Mesendoderm (in vitro differentiated cells): ENCODE results near the gene NOL7.

Source experiments
- DNase-seq: peaks from one replicate; pipeline ENCODE4 v3.0.0; 2013
- H2AK5ac ChIP-seq: 2 replicates; pipeline ENCODE4 v1.6.1; 2013; ENCODE audit warnings: low read length, inconsistent platforms
- H2BK120ac ChIP-seq: 2 replicates; pipeline ENCODE4 v1.6.1; 2013; ENCODE audit warnings: low read depth, mild to moderate bottlenecking, low read length, moderate library complexity, mixed read lengths
- H2BK15ac ChIP-seq: replicated peaks from 2 replicates; pipeline ENCODE4 v1.6.1; 2013; ENCODE audit warnings: low read depth, mild to moderate bottlenecking, moderate library complexity
- H2BK5ac ChIP-seq: 2 replicates; pipeline ENCODE4 v1.6.1; 2013; ENCODE audit warnings: low read length, inconsistent platforms
- H3K18ac ChIP-seq: 2 replicates; pipeline ENCODE4 v1.6.1; 2013; ENCODE audit warnings: mild to moderate bottlenecking, low read length, mixed read lengths
- H3K23ac ChIP-seq: one replicate; pipeline ENCODE4 v1.6.1; 2013; ENCODE audit warnings: low read length
- H3K27ac ChIP-seq: 2 replicates; pipeline ENCODE4 v1.5.1; 2013; ENCODE audit warnings: low read depth, mild to moderate bottlenecking, inconsistent platforms, low read length, moderate library complexity
- H3K27me3 ChIP-seq: 2 replicates; pipeline ENCODE4 v1.6.1; 2013; ENCODE audit warnings: low read length, control low read depth, mild to moderate bottlenecking, inconsistent platforms; ENCODE audit not compliant: insufficient read depth, poor library complexity
- H3K36me3 ChIP-seq: 2 replicates; pipeline ENCODE4 v1.6.1; 2013; ENCODE audit warnings: low read length, inconsistent platforms; ENCODE audit not compliant: control insufficient read depth, insufficient read depth
- H3K4ac ChIP-seq: one replicate; pipeline ENCODE4 v1.6.1; 2013; ENCODE audit warnings: low read depth, mild to moderate bottlenecking, low read length, moderate library complexity
- H3K4me1 ChIP-seq: 2 replicates; pipeline ENCODE4 v1.6.1; 2013; ENCODE audit warnings: low read depth, low read length, inconsistent platforms; ENCODE audit not compliant: control insufficient read depth
- H3K4me2 ChIP-seq: 2 replicates; pipeline ENCODE4 v1.6.1; 2013; ENCODE audit warnings: low read length
- H3K4me3 ChIP-seq: 2 replicates; pipeline ENCODE4 v1.5.1; 2013; ENCODE audit warnings: mild to moderate bottlenecking, low read length
- H3K56ac ChIP-seq: one replicate; pipeline ENCODE4 v1.6.1; 2013; ENCODE audit warnings: low read length
- H3K79me1 ChIP-seq: 2 replicates; pipeline ENCODE4 v1.6.1; 2013; ENCODE audit warnings: low read length, inconsistent platforms
- H3K79me2 ChIP-seq: 2 replicates; pipeline ENCODE4 v1.6.1; 2013; ENCODE audit warnings: mild to moderate bottlenecking, low read length; ENCODE audit not compliant: control insufficient read depth, insufficient read depth
- H3K9ac ChIP-seq: 2 replicates; pipeline ENCODE4 v1.6.1; 2013; ENCODE audit warnings: low read length, inconsistent platforms
- H4K5ac ChIP-seq: one replicate; pipeline ENCODE4 v1.6.1; 2013; ENCODE audit warnings: low read length
- H4K8ac ChIP-seq: one replicate; pipeline ENCODE4 v1.6.1; 2013; ENCODE audit warnings: low read depth, mild to moderate bottlenecking, control low read depth, low read length, moderate library complexity
- WGBS: extraction: QIAGEN DNeasy Blood & Tissue Kit; methylation state at CpG from one replicate; pipeline ENCODE4 v1.1.7; 2013; ENCODE audit warnings: low lambda C conversion rate, missing lambda C conversion rate; ENCODE audit not compliant: insufficient coverage; ENCODE audit errors: extremely low coverage; 5-methylcytosine and 5-hydroxymethylcytosine counted together

Gene NOL7

DNA sequence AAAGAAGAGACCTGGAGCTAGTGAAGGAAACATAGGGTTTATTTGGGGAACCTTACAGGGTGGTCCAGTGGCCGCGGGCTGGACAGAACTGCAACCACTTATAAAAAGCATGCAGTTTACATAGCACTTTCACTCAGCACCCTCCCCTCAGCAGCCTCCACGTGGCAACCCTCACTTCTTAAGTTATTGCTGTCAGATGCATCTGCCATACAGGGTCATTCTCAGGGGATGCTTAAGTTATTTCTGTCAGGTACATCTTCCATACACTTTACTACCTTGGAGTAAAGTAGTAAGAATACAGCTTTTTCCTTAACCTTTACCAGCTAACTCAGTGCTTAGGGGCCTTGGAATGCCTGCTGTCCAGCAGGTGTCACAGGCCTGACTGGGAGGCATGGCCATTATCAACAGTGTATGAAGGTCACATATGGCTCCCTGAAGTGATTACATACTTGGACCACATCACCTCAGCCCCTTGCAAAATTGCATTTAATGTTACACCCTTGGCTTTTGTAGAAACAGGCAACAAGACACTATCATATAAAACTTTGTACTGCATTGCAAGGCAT, 2.0 kb upstream of the NOL7 start:
- Histone ChIP-seq H3K4me1 (peaks cover 4% of the 10 kb centered on the region), H3K9ac (no peak overlapping the region), H2BK5ac (no peak overlapping the region), H3K18ac (no peak overlapping the region), H3K4me2 (no peak overlapping the region), H3K36me3 (no peaks in the 10 kb centered on the region), H3K56ac (no peak overlapping the region), H3K23ac (no peak overlapping the region), H3K79me1 (peaks cover 9% of the 10 kb centered on the region), H2BK15ac (no peak overlapping the region), H3K79me2 (peaks cover 17% of the 10 kb centered on the region), H3K4ac (no peak overlapping the region), H3K4me3 (no peak overlapping the region), H3K27ac (no peak overlapping the region), H4K8ac (no peak overlapping the region), H2AK5ac (no peak overlapping the region), H4K5ac (no peak overlapping the region), H3K27me3 (no peaks in the 10 kb centered on the region), H2BK120ac (no peak overlapping the region)
- DNase-seq: no peak
- no CpG with 5 or more reads among the region's 3 CpGs for WGBS

DNA sequence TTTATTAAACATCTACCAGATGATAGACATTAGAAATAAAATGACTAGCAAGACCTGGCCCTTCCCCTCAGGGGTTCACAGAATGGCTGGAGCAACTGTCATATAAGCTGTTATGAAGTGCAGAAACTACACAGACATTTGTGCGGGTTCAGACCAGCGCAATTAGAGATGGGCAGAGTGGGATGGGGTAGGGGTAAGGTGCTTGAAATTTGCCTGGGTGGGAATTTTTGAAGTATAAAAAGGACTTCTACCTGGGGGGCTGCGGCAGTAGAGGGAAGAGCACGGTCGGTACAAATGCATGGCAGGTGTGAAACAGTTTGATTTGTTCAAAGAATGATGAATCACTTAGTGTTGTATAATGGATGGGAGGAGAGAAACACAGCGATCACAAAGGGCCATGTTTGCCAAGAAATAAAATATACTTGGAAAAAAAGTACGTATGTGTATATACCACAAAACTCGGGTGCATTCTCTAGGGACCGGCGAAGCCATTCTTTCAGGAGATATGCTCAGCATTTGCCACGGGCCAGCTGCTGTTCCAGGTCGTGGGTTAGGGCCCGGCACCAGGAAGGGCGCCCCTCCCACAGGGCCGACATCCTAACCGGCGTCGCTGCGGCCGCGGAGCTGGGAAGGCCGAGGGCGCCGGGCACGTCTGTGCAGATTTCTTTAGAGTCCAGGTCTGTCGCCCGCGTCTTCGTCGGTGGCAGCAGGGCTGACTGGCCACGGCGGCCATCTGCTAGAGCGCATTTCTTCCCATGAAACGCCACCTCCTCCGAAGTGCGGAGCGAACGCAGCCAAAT, 809 bp upstream of the NOL7 start:
- no peak overlapping the region for H2AK5ac ChIP-seq
- peak overlapping the region; percentile 93 for H3K56ac ChIP-seq
- H4K8ac ChIP-seq: no peak overlapping the region
- H4K5ac ChIP-seq: no peak overlapping the region
- H2BK120ac ChIP-seq: no peak overlapping the region
- peaks cover 4% of the 10 kb centered on the region for H3K4me1 ChIP-seq
- peak overlapping the region; percentile 73 for H3K18ac ChIP-seq
- H3K36me3 ChIP-seq: peaks cover 4% of the 10 kb centered on the region
- peak overlapping the region; percentile 84 for H3K9ac ChIP-seq
- peaks cover 9% of the 10 kb centered on the region for H3K79me1 ChIP-seq
- no peaks in the 10 kb centered on the region for H3K27me3 ChIP-seq
- no peak for DNase-seq
- no peak overlapping the region for H2BK5ac ChIP-seq
- H2BK15ac ChIP-seq: no peak overlapping the region
- peak overlapping the region; percentile 0 for H3K23ac ChIP-seq
- peaks cover 19% of the 10 kb centered on the region for H3K79me2 ChIP-seq
- peak overlapping the region; percentile 32 for H3K27ac ChIP-seq
- peak overlapping the region; percentile 63 for H3K4me2 ChIP-seq
- peak overlapping the region; percentile 72 for H3K4ac ChIP-seq
- WGBS: no CpG with 5 or more reads among the region's 38 CpGs
- H3K4me3 ChIP-seq: peak overlapping the region; percentile 60

DNA sequence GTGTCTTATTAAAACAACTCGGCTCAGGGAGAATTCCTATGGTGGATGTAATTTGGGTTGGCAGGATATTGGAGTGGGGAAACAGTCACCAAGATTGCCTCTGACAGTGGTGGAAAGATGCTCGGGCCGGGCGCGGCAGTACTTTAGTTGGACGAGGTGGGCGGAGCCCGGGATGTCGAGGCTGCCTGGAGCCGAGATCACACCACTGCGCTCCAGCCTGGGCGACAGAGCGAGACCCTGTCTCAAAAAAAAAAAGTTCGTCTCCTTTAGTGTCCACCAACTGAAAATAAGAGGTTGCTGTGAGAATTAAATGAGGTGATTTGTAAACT, 621 bp downstream of the NOL7 start:
- WGBS: no CpG with 5 or more reads among the region's 14 CpGs
- Histone ChIP-seq H3K4me2 (peak overlapping the region; percentile 97), H3K23ac (no peak overlapping the region), H3K18ac (peak overlapping the region; percentile 22), H2BK5ac (no peak overlapping the region), H3K36me3 (peaks cover 4% of the 10 kb centered on the region), H3K9ac (peak overlapping the region; percentile 95), H4K8ac (no peak overlapping the region), H3K4me3 (peak overlapping the region; percentile 67), H2AK5ac (no peak overlapping the region), H3K56ac (peak overlapping the region; percentile 97), H3K27ac (no peak overlapping the region), H3K27me3 (no peaks in the 10 kb centered on the region), H3K4ac (peak overlapping the region; percentile 27), H3K79me2 (peaks cover 19% of the 10 kb centered on the region), H3K4me1 (peaks cover 4% of the 10 kb centered on the region), H4K5ac (no peak overlapping the region), H2BK15ac (no peak overlapping the region), H3K79me1 (peaks cover 9% of the 10 kb centered on the region), H2BK120ac (no peak overlapping the region)
- peak; percentile 53 for DNase-seq

DNA sequence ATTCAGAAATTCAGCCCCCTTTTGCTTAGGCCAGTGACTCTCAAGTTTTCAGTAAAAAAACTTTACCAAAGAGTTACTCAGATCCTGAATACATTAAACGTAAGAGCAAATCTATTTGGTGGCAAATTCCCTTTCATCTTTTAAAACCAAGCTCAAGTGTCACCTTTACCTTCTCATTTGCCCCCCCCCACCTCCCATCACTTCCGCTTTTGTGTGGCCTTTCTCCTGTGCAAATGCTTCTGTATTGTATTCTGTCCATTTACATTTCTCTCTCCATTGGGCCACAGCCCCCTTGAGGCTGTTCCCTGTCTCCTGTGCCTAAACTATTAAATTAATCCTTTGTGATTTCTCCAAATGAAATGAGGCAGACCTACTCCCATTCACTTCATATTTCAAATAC, 1.9 kb downstream of the NOL7 start:
- H3K36me3 ChIP-seq: peaks cover 4% of the 10 kb centered on the region
- no peak overlapping the region for H3K4me3 ChIP-seq
- no peak for DNase-seq
- no peak overlapping the region for H2AK5ac ChIP-seq
- H3K27me3 ChIP-seq: no peaks in the 10 kb centered on the region
- H3K56ac ChIP-seq: no peak overlapping the region
- no peak overlapping the region for H2BK120ac ChIP-seq
- H3K23ac ChIP-seq: no peak overlapping the region
- no peak overlapping the region for H3K27ac ChIP-seq
- no peak overlapping the region for H3K18ac ChIP-seq
- peaks cover 4% of the 10 kb centered on the region for H3K4me1 ChIP-seq
- H2BK5ac ChIP-seq: no peak overlapping the region
- H3K4me2 ChIP-seq: no peak overlapping the region
- no CpG with 5 or more reads among the region's 2 CpGs for WGBS
- H4K5ac ChIP-seq: no peak overlapping the region
- no peak overlapping the region for H4K8ac ChIP-seq
- peaks cover 19% of the 10 kb centered on the region for H3K79me2 ChIP-seq
- no peak overlapping the region for H2BK15ac ChIP-seq
- peaks cover 9% of the 10 kb centered on the region for H3K79me1 ChIP-seq
- H3K4ac ChIP-seq: no peak overlapping the region
- no peak overlapping the region for H3K9ac ChIP-seq

DNA sequence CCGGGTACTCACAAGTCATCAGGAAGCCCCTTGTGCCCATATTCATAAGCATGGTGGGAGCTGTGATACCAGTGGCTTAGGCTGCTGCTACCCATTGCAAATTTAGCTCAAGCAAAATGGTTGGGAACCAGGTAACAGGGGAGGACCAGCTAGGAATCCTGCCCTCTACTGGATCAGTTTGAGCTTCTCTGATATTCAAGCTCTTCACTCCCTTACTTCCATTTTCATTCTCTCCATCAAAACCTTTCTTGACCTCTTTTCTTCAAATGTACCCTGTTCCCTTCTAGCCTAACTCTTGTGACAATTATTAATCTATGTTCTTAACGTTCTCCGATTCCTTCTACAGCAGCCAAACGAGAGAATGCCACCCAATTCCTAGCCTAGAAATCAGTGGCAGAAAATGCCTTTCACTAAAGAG, 9.7 kb downstream of the NOL7 start:
- no CpG with 5 or more reads among the region's 4 CpGs for WGBS
- Histone ChIP-seq H3K18ac (no peak overlapping the region), H3K36me3 (no peaks in the 10 kb centered on the region)

More for the DNA sequence above, 9.7 kb downstream of the NOL7 start:
- Histone ChIP-seq H3K27me3 (no peaks in the 10 kb centered on the region), H3K4me2 (no peak overlapping the region), H3K23ac (no peak overlapping the region), H3K56ac (no peak overlapping the region), H3K79me2 (no peaks in the 10 kb centered on the region), H2BK15ac (no peak overlapping the region), H3K4ac (no peak overlapping the region), H2AK5ac (no peak overlapping the region), H3K4me1 (no peaks in the 10 kb centered on the region), H4K8ac (no peak overlapping the region), H3K79me1 (no peaks in the 10 kb centered on the region), H3K9ac (no peak overlapping the region), H2BK5ac (no peak overlapping the region), H3K4me3 (no peak overlapping the region), H2BK120ac (no peak overlapping the region), H4K5ac (no peak overlapping the region), H3K27ac (no peak overlapping the region)
- DNase-seq: peak; percentile 83
